Measurements from ENCODE around the gene ANKRA2. TPM values are rescaled to one million over a fixed set of nuclear protein-coding genes. Genes with fewer than 3 reads are reported as not detected.

Gene ANKRA2
- total and polyA plus RNA-seq, 2 of the 8 experiments (the other 6 are each of a cell fraction or from before 2014, with no cell fraction given) = 7.0 to 12.6 TPM

DNA sequence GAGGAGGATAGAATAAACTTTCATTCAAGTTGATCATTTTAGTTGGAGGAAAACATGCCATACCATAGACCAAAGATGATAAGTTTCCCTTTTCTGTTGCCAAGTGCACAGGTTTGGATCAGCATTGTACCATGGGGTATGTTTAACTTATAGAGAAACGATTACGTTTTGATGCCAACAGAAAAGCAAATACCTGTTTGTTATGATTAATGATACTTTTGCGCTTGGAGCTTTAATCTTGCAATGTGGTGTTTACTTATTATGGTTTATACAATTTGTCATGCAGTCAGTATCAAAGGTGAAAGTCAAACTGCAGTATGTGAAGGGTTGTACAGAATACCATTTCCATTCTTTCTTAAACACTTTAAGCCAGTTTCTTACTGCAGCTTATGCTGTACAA is 47.4 kb upstream of the ANKRA2 start:
- WGBS, 2 experiments (ENCODE audit: extremely low coverage in 1 of 2, insufficient coverage in 1 of 2, insufficient read length in 1 of 2, insufficient replicate concordance in 2 of 2, low coverage in 1 of 2, low lambda C conversion rate in 2 of 2, missing lambda C conversion rate in 1 of 2) = 94% methylated on average over 3 of the region's 3 CpGs; no CpG with 5 or more reads in 1 of the 2 experiments
- no peak overlapping the region for H3K56ac ChIP-seq (replicated peaks; ENCODE audit: insufficient read length, low read depth, low read length)
- no peak overlapping the region for H3K23ac ChIP-seq (ENCODE audit: insufficient read length)
- H4K20me1 ChIP-seq (replicated peaks in 1 of 2; ENCODE audit: control insufficient read depth in 1 of 2, insufficient read depth in 2 of 2, low read length in 2 of 2) = no peaks in the 10 kb centered on the region
- no peaks in the 10 kb centered on the region for H3K79me1 ChIP-seq (ENCODE audit: low read depth, low read length)
- no peak for DNase-seq (ENCODE audit: low read depth in 1 of 2, low spot score in 2 of 2)
- H4K91ac ChIP-seq (replicated peaks; ENCODE audit: insufficient read length, low read length) = no peak overlapping the region
- H3K36me3 ChIP-seq (ENCODE audit: control insufficient read depth in 2 of 4, insufficient read depth in 4 of 4, low read length in 3 of 4) = no peaks in the 10 kb centered on the region
- no peak overlapping the region for H4K5ac ChIP-seq (ENCODE audit: insufficient read length, low read depth, low read length)
- no peaks in the 10 kb centered on the region for H3K27me3 ChIP-seq (replicated peaks in 1 of 4; ENCODE audit: control insufficient read depth in 3 of 4, extremely low read depth in 1 of 4, insufficient read depth in 3 of 4, low read length in 3 of 4)
- H2BK5ac ChIP-seq (ENCODE audit: low read depth, low read length) = no peak overlapping the region
- ChIA-PET POLR2A (ENCODE audit: partially characterized antibody) (no interaction called here), CTCF (ENCODE audit: partially characterized antibody) (interaction anchor here (1.3 to 1.5 kb wide), 2 partner anchors 13 to 81 kb away, joined by 3 to 5 read pairs; no protein-coding TSS in a partner anchor)
- no peak overlapping the region for H3K27ac ChIP-seq (ENCODE audit: low read depth, low read length)
- no peak overlapping the region for H2AFZ ChIP-seq (ENCODE audit: low read length)
- H3K18ac ChIP-seq (ENCODE audit: extremely low read depth, low read length) = no peak overlapping the region
- H2BK12ac ChIP-seq (ENCODE audit: low read depth, low read length) = no peak overlapping the region
- H4K8ac ChIP-seq (ENCODE audit: extremely low read depth, insufficient read depth, low read length) = no peak overlapping the region
- no peaks in the 10 kb centered on the region for H3K23me2 ChIP-seq (ENCODE audit: low read depth, low read length)
- no peaks in the 10 kb centered on the region for H3K79me2 ChIP-seq (ENCODE audit: control insufficient read depth in 1 of 2, insufficient read depth in 2 of 2, low read length in 2 of 2)
- no peak overlapping the region for H3K4ac ChIP-seq (replicated peaks; ENCODE audit: insufficient read length, low read depth, low read length)
- H3K4me1 ChIP-seq (replicated peaks in 1 of 4; ENCODE audit: control insufficient read depth in 3 of 4, insufficient read depth in 4 of 4, low read length in 3 of 4) = 0 out of 7 replicates have a peak, but pooled peaks cover 0 to 3% (median 0%) of the 10 kb centered on the region in 4 experiments
- H3K4me3 ChIP-seq (ENCODE audit: extremely low read depth in 1 of 4, insufficient read depth in 2 of 4, low read depth in 3 of 4, low read length in 4 of 4) = no peak overlapping the region
- no peak overlapping the region for H2BK20ac ChIP-seq (ENCODE audit: low read length)
- no peak overlapping the region for H2BK120ac ChIP-seq (replicated peaks; ENCODE audit: low read depth, low read length)
- H3K4me2 ChIP-seq (ENCODE audit: insufficient read depth in 1 of 2, low read depth in 2 of 2, low read length in 2 of 2) = no peak overlapping the region
- no peak for FAIRE-seq
- H3K14ac ChIP-seq (ENCODE audit: insufficient read length) = no peak overlapping the region
- no peak overlapping the region for H3K9ac ChIP-seq (replicated peaks in 1 of 4; ENCODE audit: extremely low read depth in 1 of 4, low read depth in 3 of 4, low read length in 3 of 4)
- no peak overlapping the region for H2AK5ac ChIP-seq (ENCODE audit: low read depth, low read length)
- H3K9me3 ChIP-seq (ENCODE audit: insufficient read depth in 2 of 2, low read depth in 1 of 2, low read length in 1 of 2) = no peaks in the 10 kb centered on the region
- H2BK15ac ChIP-seq (ENCODE audit: low read length) = no peak overlapping the region
- no peak for TF ChIP-seq SP2 (IDR thresholded peaks at IDR 0.05; ENCODE audit: low read length)
- TF ChIP-seq TEAD4 (IDR thresholded peaks at IDR 0.05; ENCODE audit: low read depth, low read length) = no peak
- no peak for TF ChIP-seq JUN (IDR thresholded peaks at IDR 0.05; ENCODE audit: low read depth, low read length)
- no peak for TF ChIP-seq SIN3A (conservative IDR thresholded peaks at IDR 0.05 in 1 of 2, IDR thresholded peaks at IDR 0.05 in 1 of 2; ENCODE audit: low read depth in 1 of 2, low read length in 2 of 2)
- no peak for TF ChIP-seq SIRT6 (IDR thresholded peaks at IDR 0.05; ENCODE audit: low read length)
- TF ChIP-seq RBBP5 (IDR thresholded peaks at IDR 0.05; ENCODE audit: borderline replicate concordance, low read depth, low read length) = no peak
- TF ChIP-seq BCL11A (IDR thresholded peaks at IDR 0.05; ENCODE audit: low read depth in 2 of 2, low read length in 2 of 2) = no peak
- TF ChIP-seq CBX8 (IDR thresholded peaks at IDR 0.05; ENCODE audit: borderline replicate concordance, low read depth, low read length) = no peak
- TF ChIP-seq CREB1 (IDR thresholded peaks at IDR 0.05) = no peak
- TF ChIP-seq NANOG (IDR thresholded peaks at IDR 0.05; ENCODE audit: insufficient read depth, low read depth, low read length, poor library complexity, severe bottlenecking) = no peak
- TF ChIP-seq YY1 (IDR thresholded peaks at IDR 0.05; ENCODE audit: low read depth, low read length) = no peak
- no peak for TF ChIP-seq HDAC2 (IDR thresholded peaks at IDR 0.05; ENCODE audit: borderline replicate concordance in 1 of 2, low read depth in 2 of 2, low read length in 2 of 2)

Data from H1 (cell line).